Right renal pelvis (tissue), 4 donors: ENCODE results near the gene PPARD. TPM values are rescaled to one million over a fixed set of nuclear protein-coding genes. Genes with fewer than 3 reads are reported as not detected.

ENCODE experiments used
- DNase-seq, 4 donors: peaks; one replicate each; pipeline ENCODE4 v3.0.0-alpha.2; 2013; ENCODE audit warnings: low read depth in 4 of 4, low spot score in 3 of 4, missing footprints in 1 of 4
- polyA plus RNA-seq, 4 donors: library from polyadenylated mRNA; unstranded; fragments of 120-200 nt; gene quantifications; one replicate each; pipeline ENCODE4 v1.2.1, GENCODE V29; 2013; ENCODE audit not compliant: insufficient read length in 4 of 4

The PPARD gene
- polyA plus RNA-seq, 4 donors: 22.5 to 27.5 (median 24.0) TPM

DNA sequence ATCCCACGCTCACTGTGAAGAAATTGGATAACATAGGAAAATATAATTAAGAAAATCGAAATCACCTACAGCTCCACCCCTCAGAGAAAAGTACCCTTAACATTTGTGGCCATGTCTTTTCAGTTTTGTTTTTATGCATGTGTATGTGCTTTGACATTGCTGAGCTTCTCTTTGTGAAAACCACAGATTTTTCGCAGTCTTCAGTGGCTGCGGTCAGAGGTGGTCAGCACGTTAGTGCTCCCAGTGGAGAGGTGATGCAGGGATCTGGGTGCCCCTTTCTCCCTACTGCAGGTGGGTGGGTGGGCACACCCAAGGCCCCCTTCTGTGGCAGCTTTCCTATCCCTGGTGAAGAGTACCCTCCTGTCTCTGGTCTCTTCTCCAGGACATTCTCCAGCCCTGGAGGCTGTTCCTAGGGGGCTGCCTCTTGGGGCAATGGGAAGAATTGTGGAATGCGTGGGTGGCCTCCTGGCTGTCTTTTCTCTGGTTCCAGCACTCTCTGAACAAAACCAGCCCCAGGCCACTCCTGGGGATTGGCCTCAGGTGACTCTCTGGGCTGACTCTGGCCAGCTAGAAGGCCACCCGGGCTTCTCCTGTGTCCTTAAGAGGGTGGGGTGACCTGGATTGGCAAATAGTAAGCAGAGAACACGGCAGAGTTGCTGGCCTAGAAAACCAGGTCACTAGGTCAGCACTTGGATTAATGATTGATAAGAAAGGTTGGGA lies 59.9 kb downstream of the PPARD start:
- DNase-seq: peak in 2 of 4 donors; percentile 28 to 65

DNA sequence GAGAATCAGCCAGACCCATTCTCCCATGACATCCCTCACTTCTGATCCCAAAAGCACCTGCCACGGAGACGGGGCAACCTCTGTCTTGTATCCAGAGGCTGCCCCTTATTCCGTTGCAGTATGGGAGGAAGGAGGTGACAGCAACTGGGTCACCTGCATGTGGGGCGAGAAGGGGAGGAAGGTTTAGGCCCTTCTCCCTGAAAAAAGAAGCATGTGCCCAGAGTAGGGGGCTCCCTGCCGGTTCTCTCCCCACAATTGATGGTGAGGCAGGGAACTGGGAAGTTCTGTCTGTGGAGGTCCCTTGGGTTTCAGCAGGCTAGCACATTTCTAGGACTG lies 60.5 kb downstream of the PPARD start:
- DNase-seq: no peak

DNA sequence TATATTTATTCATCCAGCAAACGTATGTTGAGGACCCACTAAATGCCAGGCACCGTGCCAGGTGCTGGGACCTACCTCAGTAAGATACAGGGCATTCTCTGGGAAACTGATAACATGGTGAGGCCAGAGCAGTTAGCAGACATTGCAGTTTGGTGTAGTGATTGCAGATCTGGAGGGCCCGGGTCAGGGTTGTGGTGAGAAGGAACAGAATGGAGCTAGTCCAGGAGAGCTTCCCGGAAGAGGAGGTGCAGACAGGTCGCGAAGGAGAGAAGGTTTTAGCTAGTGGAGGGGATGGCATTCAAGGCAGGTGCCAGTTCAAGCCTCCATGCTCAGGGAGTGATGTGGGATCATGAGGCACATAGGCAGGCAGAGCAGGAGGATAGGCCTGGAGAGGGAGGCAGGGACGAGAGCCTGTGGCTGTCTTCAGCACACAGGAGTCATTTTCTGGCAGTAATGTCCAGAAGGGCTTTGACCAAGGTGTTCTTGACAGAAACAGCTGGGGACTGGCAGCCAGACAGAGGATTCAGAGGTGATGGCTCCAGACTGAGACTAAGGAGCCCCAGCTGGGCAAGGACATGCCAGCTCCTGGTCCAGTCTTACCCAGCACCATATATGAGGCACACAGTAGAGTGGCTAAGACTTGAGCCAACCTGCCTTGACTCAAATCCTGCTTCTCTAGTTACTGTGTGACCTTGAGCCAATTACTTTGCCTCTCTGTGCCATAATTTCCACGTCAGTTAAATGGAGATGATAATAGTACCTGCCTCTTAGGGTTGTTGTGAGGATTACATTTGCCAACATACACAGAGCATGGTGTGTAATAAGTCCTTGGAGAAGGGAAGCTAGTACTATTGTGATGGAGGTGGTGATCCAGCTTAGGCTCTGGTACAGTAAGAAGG lies 61.4 kb downstream of the PPARD start:
- DNase-seq: no peak

DNA sequence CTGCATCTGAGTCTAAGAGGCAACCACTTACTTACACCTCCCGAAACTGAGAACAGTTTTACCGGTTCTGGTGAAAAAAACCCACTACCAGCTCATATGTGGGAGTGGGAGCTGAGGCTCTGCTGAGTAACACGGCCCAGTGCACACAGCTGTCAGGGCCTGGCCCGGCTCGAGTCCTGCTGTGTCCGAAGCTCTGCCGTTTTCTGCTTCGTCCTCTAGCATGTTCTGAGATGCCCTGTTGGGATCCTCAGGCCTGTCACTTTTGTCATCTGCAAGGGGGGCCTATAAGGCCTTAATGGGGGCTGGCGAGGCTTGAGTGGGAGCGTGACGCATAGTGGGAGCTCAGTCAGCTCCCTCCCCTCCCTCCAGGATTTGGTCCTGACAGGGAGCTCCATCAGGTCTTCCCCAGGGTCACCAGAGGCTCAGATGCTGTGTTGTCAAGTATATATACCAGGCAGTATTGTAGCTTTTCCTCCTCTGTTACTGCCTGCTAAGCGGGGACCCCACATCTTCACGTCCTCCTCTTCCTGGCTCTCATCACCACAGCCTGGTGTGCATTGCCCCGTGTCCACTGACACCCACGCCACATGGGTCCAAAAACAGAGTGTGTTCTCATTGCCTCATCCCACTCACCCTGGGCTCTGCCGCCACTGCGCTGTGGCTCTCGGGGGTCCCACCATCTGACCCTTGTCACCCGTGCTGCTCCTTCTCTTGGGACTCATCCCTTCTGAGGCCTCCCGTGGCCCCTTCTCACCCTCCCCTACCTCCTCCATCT lies 64.5 kb downstream of the PPARD start:
- no peak for DNase-seq

DNA sequence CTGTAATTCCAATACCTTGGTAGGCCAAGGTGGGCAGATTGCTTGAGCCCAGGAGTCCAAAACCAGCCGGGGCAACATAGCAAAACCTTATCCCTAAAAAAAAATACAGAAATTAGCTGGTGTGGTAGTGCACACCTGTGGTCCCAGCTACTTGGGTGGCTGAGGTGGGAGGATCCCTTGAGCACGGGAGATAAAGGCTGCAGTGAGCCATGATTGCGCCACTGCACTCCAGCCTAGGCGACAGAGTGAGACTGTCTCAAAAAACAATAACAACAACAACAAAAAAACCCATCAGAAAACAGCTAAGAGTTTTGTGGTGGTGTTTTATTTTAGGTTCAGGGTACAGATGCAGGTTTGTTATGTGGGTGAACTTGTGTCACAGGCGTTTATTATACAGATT lies 66.9 kb downstream of the PPARD start:
- DNase-seq: no peak

DNA sequence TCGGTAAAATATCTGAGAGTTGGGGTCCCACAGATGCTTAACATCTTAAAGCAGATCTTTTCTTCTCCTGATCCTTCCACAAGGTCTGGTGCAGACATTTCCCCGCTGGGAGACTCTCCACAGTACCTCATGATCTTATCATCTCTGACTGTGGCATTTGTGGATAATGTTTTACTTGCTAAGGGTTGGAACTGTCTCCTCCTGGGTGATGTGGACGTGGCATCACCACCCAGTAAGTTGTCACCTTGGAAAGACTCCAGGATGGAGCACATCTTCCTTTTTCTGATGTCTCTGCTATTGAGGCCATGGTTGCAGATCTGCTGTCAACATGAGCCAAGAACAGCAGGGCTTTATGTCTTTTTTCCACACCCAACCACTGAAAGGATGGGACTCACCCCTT lies 67.8 kb downstream of the PPARD start:
- no peak for DNase-seq

DNA sequence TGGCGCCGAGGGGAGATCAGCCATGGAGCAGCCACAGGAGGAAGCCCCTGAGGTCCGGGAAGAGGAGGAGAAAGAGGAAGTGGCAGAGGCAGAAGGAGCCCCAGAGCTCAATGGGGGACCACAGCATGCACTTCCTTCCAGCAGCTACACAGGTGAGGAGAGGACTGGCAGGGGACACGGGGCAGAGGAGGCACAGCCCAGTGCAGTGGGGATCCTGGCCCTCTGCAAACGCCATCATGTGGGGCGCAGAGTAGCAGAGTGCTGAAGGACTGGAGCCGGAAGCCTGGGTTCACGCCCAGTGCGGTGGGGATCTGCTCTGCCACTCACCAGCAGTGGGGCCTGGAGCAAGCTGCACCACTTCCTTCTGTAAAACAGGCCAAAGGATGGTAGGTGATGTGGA lies 68.7 kb downstream of the PPARD start:
- DNase-seq: no peak

DNA sequence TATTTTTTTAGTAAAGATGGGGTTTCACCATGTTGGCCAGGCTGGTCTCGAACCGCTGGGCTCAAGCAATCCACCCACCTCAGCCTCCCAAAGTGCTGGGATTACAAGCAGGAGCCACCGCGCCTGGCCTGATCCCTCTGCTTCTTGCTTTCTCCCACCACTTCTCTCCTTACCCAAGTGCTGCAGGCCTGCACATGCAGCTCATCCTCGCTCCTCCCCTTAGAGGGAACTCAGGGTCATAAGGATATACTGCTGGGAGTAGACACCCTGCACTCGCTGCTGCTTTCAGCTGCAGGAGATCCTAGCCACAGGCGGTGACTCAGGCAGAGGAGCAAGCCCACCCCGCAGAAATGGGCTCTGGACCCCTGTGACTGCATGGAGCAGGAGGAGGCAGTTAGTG lies 69.7 kb downstream of the PPARD start:
- DNase-seq: no peak

DNA sequence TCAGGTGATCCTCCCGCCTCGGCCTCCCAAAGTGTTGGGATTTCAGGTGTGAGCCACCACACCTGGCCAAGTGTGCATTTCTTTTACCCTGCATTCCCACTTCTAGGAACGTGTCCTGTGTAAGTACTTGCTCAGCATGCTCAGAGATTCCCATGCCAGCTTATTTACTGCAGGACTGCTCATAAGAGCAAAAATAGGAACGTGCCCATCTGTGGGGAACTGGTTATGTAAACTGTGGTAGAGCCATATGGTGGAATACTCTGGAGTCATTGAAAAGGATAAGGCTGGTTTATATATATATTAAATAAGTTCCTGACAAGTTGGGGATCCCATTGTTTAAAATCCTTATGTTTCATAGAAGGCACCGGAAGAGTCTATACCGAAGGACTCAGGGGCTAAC lies 71.6 kb downstream of the PPARD start:
- DNase-seq: no peak

DNA sequence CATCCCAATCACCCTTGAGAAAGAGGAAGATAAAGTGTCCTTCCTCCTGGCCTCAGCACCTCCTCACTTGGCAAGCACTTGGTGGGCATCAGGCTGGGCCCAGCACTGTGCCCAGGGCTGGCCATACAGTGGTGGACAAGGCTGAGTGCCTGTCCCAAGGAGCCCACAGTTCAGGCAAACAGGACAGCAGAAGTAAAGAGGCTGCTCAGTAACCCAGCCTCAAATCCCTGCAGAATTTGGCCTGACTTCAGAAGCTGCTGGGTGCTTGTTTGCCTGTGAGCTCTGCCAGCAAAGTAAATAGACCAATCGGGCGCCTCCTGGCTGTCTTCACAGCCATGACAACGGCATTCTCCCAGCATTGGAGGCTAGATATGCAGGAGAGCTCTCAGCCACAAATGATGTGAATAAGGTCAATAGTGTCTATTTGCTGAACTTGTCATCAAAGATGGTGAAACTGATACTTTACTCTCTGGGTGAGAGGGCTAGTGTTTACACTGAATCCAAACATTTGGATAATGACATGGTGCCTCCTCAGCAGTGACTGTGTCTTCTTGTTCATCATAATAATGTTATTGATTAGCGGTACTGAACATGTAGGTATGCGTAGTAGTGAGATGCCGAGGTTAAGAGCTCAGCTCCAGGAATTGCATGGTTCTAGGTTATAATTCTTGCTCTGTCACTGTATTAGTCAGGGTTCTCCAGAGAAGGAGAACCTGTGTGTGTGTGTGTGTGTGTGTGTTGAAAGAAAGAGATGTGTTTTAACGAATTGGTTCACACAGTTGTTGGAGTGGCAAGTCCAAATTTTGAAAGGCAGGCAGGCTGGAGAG lies 72.9 kb downstream of the PPARD start:
- peak in 2 of 4 donors; percentile 35 to 40 for DNase-seq

DNA sequence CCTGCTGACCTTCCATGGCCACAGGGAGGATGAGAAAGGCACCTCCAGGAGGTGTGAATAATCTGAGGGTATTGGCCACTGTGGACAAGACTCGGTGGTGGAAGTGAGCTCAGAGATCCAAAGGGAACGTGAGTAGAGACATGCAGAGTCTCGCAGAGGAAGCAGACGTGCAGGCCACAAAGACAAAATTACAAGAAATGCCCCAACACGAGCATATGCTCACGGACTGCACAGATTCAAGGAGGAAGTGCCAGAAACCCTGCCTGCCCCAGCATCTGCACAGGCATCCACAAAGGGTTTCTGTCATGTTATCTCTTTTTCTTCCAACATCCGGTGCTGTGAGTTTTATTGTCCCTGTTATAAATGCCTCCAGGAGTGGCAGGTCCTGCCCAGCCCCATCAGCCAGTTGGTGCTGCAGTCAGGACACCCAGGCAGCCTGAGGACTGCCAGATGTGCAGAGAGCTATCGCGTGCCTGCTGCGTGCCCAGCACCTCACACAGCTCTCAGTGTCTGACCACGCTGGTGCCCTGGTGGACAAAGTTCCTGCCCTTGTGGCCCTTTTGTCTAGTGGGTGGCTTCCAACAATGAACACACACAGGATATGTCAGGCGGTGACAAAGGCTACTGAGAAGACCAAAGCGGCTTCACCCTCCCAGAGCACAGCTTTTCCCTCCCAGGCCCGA lies 75.8 kb downstream of the PPARD start:
- no peak for DNase-seq

DNA sequence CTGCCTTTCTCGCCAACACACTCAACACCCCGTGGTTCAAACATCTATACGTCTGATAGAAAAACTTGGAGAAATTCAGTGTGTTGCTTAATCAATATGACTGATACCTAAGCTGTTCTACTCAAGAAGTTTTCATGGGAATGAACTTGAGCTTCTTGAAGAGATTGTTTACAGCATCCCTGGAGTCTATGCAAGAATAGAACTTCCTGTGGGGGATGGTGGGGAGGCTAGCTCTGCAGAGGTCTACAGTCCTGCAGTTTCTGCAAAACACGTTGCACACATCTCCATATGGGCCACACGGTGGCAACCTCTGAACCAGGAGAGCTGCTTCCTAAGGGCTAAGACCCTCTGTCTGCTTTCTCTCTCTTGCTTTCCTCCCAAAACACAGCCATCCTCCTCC lies 77.1 kb downstream of the PPARD start:
- peak in 1 of 4 donors; percentile 26 for DNase-seq

DNA sequence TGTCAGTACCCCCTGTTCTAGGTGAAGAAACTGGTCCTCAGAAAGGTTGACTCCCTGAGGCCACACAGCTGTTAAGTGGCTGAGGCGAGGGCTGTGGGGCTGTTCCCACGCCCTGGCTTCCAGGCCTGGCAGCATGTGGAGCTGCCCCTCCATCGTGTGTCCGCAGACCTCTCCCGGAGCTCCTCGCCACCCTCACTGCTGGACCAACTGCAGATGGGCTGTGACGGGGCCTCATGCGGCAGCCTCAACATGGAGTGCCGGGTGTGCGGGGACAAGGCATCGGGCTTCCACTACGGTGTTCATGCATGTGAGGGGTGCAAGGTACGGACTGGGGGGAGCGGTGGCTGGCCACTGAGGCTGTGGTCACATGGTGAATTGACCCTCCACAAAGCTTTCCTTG lies 77.6 kb downstream of the PPARD start:
- no peak for DNase-seq

DNA sequence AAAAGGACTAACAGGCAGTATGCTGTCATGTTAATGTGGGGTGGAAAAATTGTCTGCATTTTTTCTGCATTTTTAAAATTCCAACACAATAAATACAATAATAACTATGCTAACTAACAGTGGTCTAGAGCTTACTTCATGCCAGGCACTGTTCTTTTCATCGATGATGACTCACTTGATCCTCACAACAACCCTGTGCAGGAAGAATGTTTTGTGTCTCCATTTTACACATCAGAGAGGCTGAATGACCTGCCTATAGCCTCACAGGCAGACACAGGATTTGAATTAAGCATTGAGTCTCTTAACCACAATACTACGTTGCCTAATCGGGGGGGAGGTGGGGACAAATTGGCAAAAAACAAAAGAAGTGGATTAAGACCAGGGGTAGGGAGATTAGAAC lies 82.9 kb downstream of the PPARD start:
- DNase-seq: no peak

DNA sequence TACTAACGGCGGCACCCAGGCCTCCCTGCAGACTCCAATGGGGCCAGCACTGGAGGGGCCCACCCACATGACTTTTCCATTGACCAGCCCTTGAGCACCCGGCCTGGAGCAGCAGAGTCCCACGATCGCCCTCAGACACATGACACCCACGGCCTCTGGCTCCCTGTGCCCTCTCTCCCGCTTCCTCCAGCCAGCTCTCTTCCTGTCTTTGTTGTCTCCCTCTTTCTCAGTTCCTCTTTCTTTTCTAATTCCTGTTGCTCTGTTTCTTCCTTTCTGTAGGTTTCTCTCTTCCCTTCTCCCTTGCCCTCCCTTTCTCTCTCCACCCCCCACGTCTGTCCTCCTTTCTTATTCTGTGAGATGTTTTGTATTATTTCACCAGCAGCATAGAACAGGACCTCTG lies 83.7 kb downstream of the PPARD start:
- no peak for DNase-seq

DNA sequence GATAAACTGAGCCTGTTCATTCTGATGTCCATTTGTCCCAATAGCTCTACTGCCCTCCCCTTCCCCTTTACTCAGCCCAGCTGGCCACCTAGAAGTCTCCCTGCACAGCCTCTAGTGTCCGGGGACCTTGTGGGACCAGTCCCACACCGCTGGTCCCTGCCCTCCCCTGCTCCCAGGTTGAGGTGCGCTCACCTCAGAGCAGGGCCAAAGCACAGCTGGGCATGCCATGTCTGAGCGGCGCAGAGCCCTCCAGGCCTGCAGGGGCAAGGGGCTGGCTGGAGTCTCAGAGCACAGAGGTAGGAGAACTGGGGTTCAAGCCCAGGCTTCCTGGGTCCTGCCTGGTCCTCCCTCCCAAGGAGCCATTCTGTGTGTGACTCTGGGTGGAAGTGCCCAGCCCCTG lies 85.1 kb downstream of the PPARD start:
- no peak for DNase-seq

DNA sequence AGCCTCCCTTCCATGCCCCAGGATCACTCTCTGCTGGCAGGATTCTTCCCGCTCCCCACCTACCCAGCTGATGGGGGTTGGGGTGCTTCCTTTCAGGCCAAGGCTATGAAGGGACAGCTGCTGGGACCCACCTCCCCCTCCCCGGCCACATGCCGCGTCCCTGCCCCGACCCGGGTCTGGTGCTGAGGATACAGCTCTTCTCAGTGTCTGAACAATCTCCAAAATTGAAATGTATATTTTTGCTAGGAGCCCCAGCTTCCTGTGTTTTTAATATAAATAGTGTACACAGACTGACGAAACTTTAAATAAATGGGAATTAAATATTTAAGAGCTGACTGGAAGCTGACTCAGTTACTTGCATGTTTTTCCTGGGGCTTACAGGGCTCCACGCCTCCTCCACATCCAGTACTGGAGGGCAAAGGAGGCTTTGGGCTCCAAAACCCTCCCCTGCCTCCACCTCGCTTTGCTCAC lies 85.5 kb downstream of the PPARD start:
- no peak for DNase-seq

DNA sequence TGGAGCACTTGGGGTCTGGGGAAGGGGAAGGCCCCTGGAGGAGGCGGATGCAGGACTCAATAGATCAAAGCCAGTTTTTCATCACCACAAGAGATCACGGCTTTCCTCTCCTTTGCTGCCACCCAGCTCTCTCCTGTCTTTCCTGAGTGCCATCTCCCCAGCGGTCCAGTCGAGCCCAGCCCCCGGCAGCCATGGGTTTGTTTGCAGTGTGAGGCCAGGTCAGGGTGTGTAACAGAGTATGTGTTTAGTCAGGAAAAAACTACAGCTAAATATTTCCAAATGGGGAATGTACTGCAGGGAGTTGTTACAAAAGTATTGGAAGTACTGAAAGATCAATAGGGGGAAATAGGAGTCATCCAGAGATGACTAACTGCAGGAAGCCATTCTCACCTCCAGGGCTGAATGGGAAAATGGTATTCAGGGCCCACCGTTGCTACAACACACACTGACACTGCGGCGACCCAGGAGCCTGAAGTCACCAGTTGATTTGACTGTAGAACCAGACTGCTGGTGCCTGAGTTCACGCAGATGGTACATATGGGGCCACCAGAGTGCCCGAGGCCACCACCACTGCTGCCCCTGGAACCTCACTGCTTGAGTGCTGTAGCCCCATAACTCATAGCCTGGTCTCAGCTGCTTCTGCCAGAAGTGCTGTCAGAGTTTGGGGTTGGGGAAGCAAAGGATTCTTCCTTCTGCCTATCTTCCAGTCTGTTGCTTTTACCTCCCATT lies 86.2 kb downstream of the PPARD start:
- DNase-seq: no peak

DNA sequence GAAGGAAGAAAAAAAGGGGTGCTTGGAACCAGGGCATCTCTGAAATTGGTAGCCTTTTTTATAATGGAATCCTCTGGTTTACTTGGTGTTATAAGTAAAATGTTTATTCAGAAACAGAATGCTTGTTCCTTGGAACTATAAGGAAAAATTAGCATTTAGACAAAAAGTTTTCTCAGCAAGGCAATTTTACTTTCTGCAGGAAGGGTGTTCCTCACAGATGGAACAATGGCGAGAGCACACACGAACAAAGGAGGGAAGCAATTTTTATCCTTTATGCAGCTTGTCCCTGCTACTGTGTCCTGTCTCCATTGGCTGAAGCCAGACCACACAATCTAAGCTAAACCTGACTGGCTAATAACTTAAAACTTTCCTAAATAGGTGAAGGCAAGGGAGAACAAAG lies 87.1 kb downstream of the PPARD start:
- DNase-seq: no peak
